HCT116 (cell line): ENCODE measurements around the gene WDR27. TPM values are rescaled to one million over a fixed set of nuclear protein-coding genes. Genes with fewer than 3 reads are reported as not detected.

Source experiments
- ATAC-seq: fragments of 200-7000 bp; cut with Tn5 transposase; 2 replicates; pipeline ENCODE4 v1.9.1; 2020; ENCODE audit warnings: mild to moderate bottlenecking, moderate library complexity
- BruUV-seq: library from RNA; stranded (reverse); fragments of 400-500 nt; replicated peaks from 2 replicates; lab custom pipeline; 2021; lab: Mats Ljungman, UMichigan
- CTCF ChIA-PET: fragments of 300-600 bp; sonication (Branson Sonifier 250); formaldehyde crosslinking; loops from one replicate; lab custom pipeline; 2021; ENCODE audit warnings: antibody characterized with exemption; lab: Charles Lee
- POLR2A ChIA-PET: fragments of 300-600, 350-600 bp; sonication (Branson Sonifier 250); formaldehyde crosslinking; loops from one replicate; lab custom pipeline; 2021; ENCODE audit warnings: antibody characterized with exemption; lab: Charles Lee
- RAD21 ChIA-PET, 2 experiments: fragments of 300-600 bp; sonication (Branson Sonifier 250); formaldehyde crosslinking; loops; one replicate each; lab custom pipeline; 2023; ENCODE audit warnings: low total read pairs in 2 of 2; ENCODE audit not compliant: uncharacterized antibody in 2 of 2, unreplicated experiment in 2 of 2, low non-redundant PET in 1 of 2; lab: Charles Lee
- DNase-seq: peaks from one replicate; pipeline ENCODE4 v3.0.0-alpha.2; 2010; ENCODE audit warnings: low read depth, low spot score
- H2AFZ ChIP-seq: fragments of 200-600 bp; shearing (Covaris generic), sonication (generic); 2 replicates; pipeline ENCODE4 v1.6.1; 2017; ENCODE audit warnings: low read depth, mixed run types, mixed read lengths, antibody characterized with exemption, low read length; ENCODE audit not compliant: poor library complexity, severe bottlenecking
- H3K27ac ChIP-seq: 2 replicates; pipeline ENCODE4 v1.5.1; 2012; ENCODE audit warnings: low read depth, low read length
- H3K27me3 ChIP-seq: fragments of 200-600 bp; sonication (generic); 2 replicates; pipeline ENCODE4 v1.6.1; 2016; ENCODE audit warnings: mixed run types, low read length, mixed read lengths; ENCODE audit not compliant: insufficient read depth
- H3K36me3 ChIP-seq, 2 experiments: fragments of 200-500 bp in 1 of 2; fragments of 200-600 bp in 1 of 2; sonication (Bioruptor generic) in 1 of 2; sonication (generic) in 1 of 2; 2 replicates each; pipeline versions ENCODE4 v1.5.1 to v1.6.1; 2014 to 2016; ENCODE audit warnings: low read length in 2 of 2, inconsistent platforms in 1 of 2, mixed read lengths in 1 of 2, mixed run types in 1 of 2; ENCODE audit not compliant: insufficient read depth in 2 of 2, control insufficient read depth in 1 of 2
- H3K4me1 ChIP-seq, 2 experiments: fragments of 200-600 bp in 1 of 2; sonication (generic) in 1 of 2; 2 replicates each; pipeline versions ENCODE4 v1.5.1 to v1.6.1; 2012 to 2017; ENCODE audit warnings: low read length in 2 of 2, inconsistent platforms in 1 of 2, mild to moderate bottlenecking in 1 of 2, mixed read lengths in 1 of 2, mixed run types in 1 of 2, moderate library complexity in 1 of 2; ENCODE audit not compliant: insufficient read depth in 2 of 2, control insufficient read depth in 1 of 2
- H3K4me2 ChIP-seq: fragments of 200-600 bp; sonication (generic); 2 replicates; pipeline ENCODE4 v1.6.1; 2017; ENCODE audit warnings: mixed run types, low read length, mixed read lengths
- H3K4me3 ChIP-seq, 2 experiments: fragments of 200-600 bp in 1 of 2; sonication (generic) in 1 of 2; replicated peaks in 1 of 2; 2 replicates each; pipeline ENCODE4 v1.5.1; 2011 to 2016; ENCODE audit warnings: low read length in 2 of 2, control low read depth in 1 of 2, low read depth in 1 of 2, mild to moderate bottlenecking in 1 of 2, mixed read lengths in 1 of 2, mixed run types in 1 of 2
- H3K79me2 ChIP-seq: fragments of 200-600 bp; sonication (generic); 2 replicates; pipeline ENCODE4 v1.6.1; 2017; ENCODE audit warnings: mild to moderate bottlenecking, mixed run types, low read length, moderate library complexity, mixed read lengths; ENCODE audit not compliant: insufficient read depth
- H3K9ac ChIP-seq: fragments of 200-600 bp; sonication (generic); 2 replicates; pipeline ENCODE4 v1.6.1; 2016; ENCODE audit warnings: low read length, mixed read lengths
- H3K9me2 ChIP-seq: fragments of 200-600 bp; sonication (generic), shearing (Covaris generic); 2 replicates; pipeline ENCODE4 v1.6.1; 2017; ENCODE audit warnings: mixed run types, mild to moderate bottlenecking, moderate library complexity; ENCODE audit not compliant: insufficient read depth
- H3K9me3 ChIP-seq, 2 experiments: fragments of 200-500 bp in 1 of 2; fragments of 200-600 bp in 1 of 2; sonication (Bioruptor generic) in 1 of 2; sonication (generic) in 1 of 2; 2 replicates each; pipeline ENCODE4 v1.6.1; 2014 to 2017; ENCODE audit warnings: low read length in 2 of 2, mixed read lengths in 2 of 2, inconsistent platforms in 1 of 2, low read depth in 1 of 2, mild to moderate bottlenecking in 1 of 2, mixed run types in 1 of 2, moderate library complexity in 1 of 2; ENCODE audit not compliant: control insufficient read depth in 1 of 2, insufficient read depth in 1 of 2
- H4K20me1 ChIP-seq: fragments of 200-600 bp; sonication (generic), shearing (Covaris generic); 2 replicates; pipeline ENCODE4 v1.6.1; 2017; ENCODE audit warnings: mixed run types, mild to moderate bottlenecking, moderate library complexity; ENCODE audit not compliant: insufficient read depth
- ATF3 ChIP-seq: IDR thresholded peaks from 2 replicates; pipeline ENCODE4 v1.6.1; 2012
- CEBPB ChIP-seq: IDR thresholded peaks from 2 replicates; pipeline ENCODE4 v1.6.1; 2012; ENCODE audit warnings: low read depth
- CTCF ChIP-seq, 3 experiments: fragments of 200-600 bp in 1 of 3; sonication (generic) in 1 of 3; IDR thresholded peaks in 2 of 3; conservative IDR thresholded peaks in 1 of 3; 2 replicates each; pipeline ENCODE4 v1.5.1; 2012 to 2017; ENCODE audit warnings: low read depth in 2 of 3, low read length in 2 of 3, antibody characterized with exemption in 1 of 3, borderline replicate concordance in 1 of 3, control low read depth in 1 of 3, mild to moderate bottlenecking in 1 of 3, mixed read lengths in 1 of 3, mixed run types in 1 of 3, moderate library complexity in 1 of 3; ENCODE audit not compliant: insufficient read depth in 1 of 3
- EGR1 ChIP-seq: IDR thresholded peaks from 2 replicates; pipeline ENCODE4 v1.6.1; 2012; ENCODE audit warnings: low read depth
- EZH2 ChIP-seq: fragments of 200-600 bp; sonication (generic); IDR thresholded peaks from 2 replicates; pipeline ENCODE4 v1.6.1; 2017; ENCODE audit warnings: antibody characterized with exemption, mixed run types
- EZH2phosphoT487 ChIP-seq: fragments of 200-600 bp; IDR thresholded peaks from 2 replicates; pipeline ENCODE4 v1.6.1; 2018; ENCODE audit warnings: antibody characterized with exemption, borderline replicate concordance
- FOSL1 ChIP-seq: IDR thresholded peaks from 2 replicates; pipeline ENCODE4 v1.6.1; 2012; ENCODE audit warnings: low read depth
- JUND ChIP-seq: IDR thresholded peaks from 2 replicates; pipeline ENCODE4 v1.6.1; 2012
- MAX ChIP-seq: IDR thresholded peaks from 2 replicates; pipeline ENCODE4 v1.6.1; 2012
- POLR2A ChIP-seq: IDR thresholded peaks from 2 replicates; pipeline ENCODE4 v1.7.0; 2011; ENCODE audit warnings: borderline replicate concordance; ENCODE audit not compliant: insufficient read depth, insufficient read length; ENCODE audit errors: extremely low read depth
- POLR2AphosphoS5 ChIP-seq: IDR thresholded peaks from 2 replicates; pipeline ENCODE4 v1.6.1; 2011; ENCODE audit warnings: mild to moderate bottlenecking, low read depth, low read length, moderate library complexity
- RAD21 ChIP-seq: IDR thresholded peaks from 2 replicates; pipeline ENCODE4 v1.6.1; 2012; ENCODE audit warnings: low read depth, mild to moderate bottlenecking
- REST ChIP-seq: IDR thresholded peaks from 2 replicates; pipeline ENCODE4 v1.6.1; 2012; ENCODE audit warnings: low read depth
- SIN3A ChIP-seq: IDR thresholded peaks from 2 replicates; pipeline ENCODE4 v1.6.1; 2012; ENCODE audit warnings: low read depth
- TCF7L2 ChIP-seq: IDR thresholded peaks from 2 replicates; pipeline ENCODE4 v1.7.0; 2011; ENCODE audit warnings: borderline replicate concordance, inconsistent platforms; ENCODE audit not compliant: insufficient read depth, insufficient read length; ENCODE audit errors: extremely low read depth
- ZFX ChIP-seq: fragments of 450-650 bp; IDR thresholded peaks from 2 replicates; pipeline ENCODE4 v1.6.1; 2017
- intact Hi-C: fragments of 100-400 bp; cut with micrococcal nuclease; formaldehyde crosslinking; loops from 2 replicates; pipeline ENCODE4 v1.10.0; 2022
- total RNA-seq: library from RNA; stranded (reverse); gene quantifications from one replicate; pipeline ENCODE4 v1.2.1, GENCODE V29; 2021; ENCODE audit not compliant: unreplicated experiment

WDR27 gene
- total RNA-seq, 1 experiment from 2014 or later, result 60.6 TPM

- CTCF ChIA-PET, result no interaction called here
- peak within 1 kb of the TSS; percentile 85 for H3K27ac ChIP-seq
- RAD21 ChIA-PET, result no interaction called here
- DNase-seq (no peak), ATAC-seq (peak; percentile 64)
- H4K20me1 ChIP-seq, result 0 out of 2 replicates have a peak, but pooled peaks cover 4% of the 10 kb centered on the region
- no TSS peak for BruUV-seq
- peaks cover 39% of the 10 kb centered on the region for H3K79me2 ChIP-seq
- no peak for TF ChIP-seq RAD21
- TF ChIP-seq CTCF (IDR thresholded peaks at IDR 0.05 in 2 of 3, conservative IDR thresholded peaks at IDR 0.05 in 1 of 3; ENCODE audit: borderline replicate concordance in 1 of 3, insufficient read depth in 1 of 3, low read depth in 2 of 3, low read length in 2 of 3), result no peak
- TF ChIP-seq ATF3, result no peak
- no peak for TF ChIP-seq EGR1
- TF ChIP-seq EZH2, result no peak
- no peak for TF ChIP-seq EZH2phosphoT487
- TF ChIP-seq JUND, result no peak
- no peak for TF ChIP-seq FOSL1
- peak; percentile 56 for TF ChIP-seq ZFX
- TF ChIP-seq MAX, result peak; percentile 61
- TF ChIP-seq POLR2AphosphoS5, result no peak
- no peak for TF ChIP-seq REST
- TF ChIP-seq CEBPB, result no peak
- no peak for TF ChIP-seq SIN3A
- TF ChIP-seq TCF7L2, result peak; percentile 45
- no peak for TF ChIP-seq POLR2A
- H3K27me3 ChIP-seq, result no peaks in the 10 kb centered on the region
- H3K9me2 ChIP-seq, result no peaks in the 10 kb centered on the region
- H3K9ac ChIP-seq, result peak within 1 kb of the TSS; percentile 76
- peak within 1 kb of the TSS; percentile 30 for H2AFZ ChIP-seq
- no peaks in the 10 kb centered on the region for H3K36me3 ChIP-seq
- H3K4me2 ChIP-seq, result peak within 1 kb of the TSS; percentile 91
- intact Hi-C loops, result no loop called here
- POLR2A ChIA-PET, result interaction anchor here (0.7 kb wide), 1 partner anchor 27 kb away, joined by 3 read pairs; the partner anchor contains the start of genes DYNLT2 and ERMARD
- peak within 1 kb of the TSS; percentile 70 to 90 for H3K4me3 ChIP-seq
- H3K4me1 ChIP-seq, result peaks cover 19 to 27% of the 10 kb centered on the region in 2 experiments
- H3K9me3 ChIP-seq, result no peaks in the 10 kb centered on the region
Observed at GRCh38 chr6:169724494-169725124, 22.8 kb upstream of the WDR27 start, which contains the start of gene PHF10. TSS of gene PHF10 (minus strand) at chr6:169724500. CDS start at chr6:169723931, 569 bp downstream.
